MCF 10A (cell line): ENCODE data around the gene CAPN9. TPM values are rescaled to one million over a fixed set of nuclear protein-coding genes. Genes with fewer than 3 reads are reported as not detected.
"Not testable (repeated sequence)": the region's sequence is repeated elsewhere in the genome, so short reads cannot be mapped to it uniquely, and the experiment has no call there.

Experiments used
- Bru-seq: library from RNA; stranded (reverse); fragments of 400-500 nt; gene quantifications from one replicate; lab custom pipeline; 2021; lab: Mats Ljungman, UMichigan
- BruChase-seq, 2 experiments: library from RNA; stranded (reverse); fragments of 400-500 nt; gene quantifications; one replicate each; lab custom pipeline; 2021; lab: Mats Ljungman, UMichigan
- BruUV-seq: library from RNA; stranded (reverse); fragments of 400-500 nt; replicated peaks from 2 replicates; lab custom pipeline; 2021; lab: Mats Ljungman, UMichigan
- CTCF ChIA-PET: fragments of 300-600 bp; sonication (Branson Sonifier 250); formaldehyde crosslinking; extraction: SDS; loops from one replicate; lab custom pipeline; 2021; ENCODE audit warnings: antibody characterized with exemption, inconsistent platforms; lab: Yijun Ruan, JAX
- POLR2A ChIA-PET: fragments of 300-600, 350-650 bp; sonication (Branson Sonifier 250); formaldehyde crosslinking; extraction: SDS; loops from one replicate; lab custom pipeline; 2020; ENCODE audit warnings: antibody characterized with exemption, inconsistent platforms; lab: Yijun Ruan, JAX
- DNase-seq: peaks from one replicate; pipeline ENCODE4 v3.0.0-alpha.2; 2018; ENCODE audit not compliant: unreplicated experiment
- H3K27ac Mint-ChIP-seq: one replicate; pipeline ENCODE4 v1.8.0; 2022; ENCODE audit warnings: mild to moderate bottlenecking, low read depth, mixed read lengths; ENCODE audit not compliant: unreplicated experiment
- H3K27me3 Mint-ChIP-seq: one replicate; pipeline ENCODE4 v1.8.0; 2022; ENCODE audit warnings: mixed read lengths; ENCODE audit not compliant: insufficient read depth, unreplicated experiment
- H3K36me3 Mint-ChIP-seq: one replicate; pipeline ENCODE4 v1.8.0; 2022; ENCODE audit warnings: mild to moderate bottlenecking, moderate library complexity, mixed read lengths; ENCODE audit not compliant: insufficient read depth, unreplicated experiment
- H3K4me1 Mint-ChIP-seq: one replicate; pipeline ENCODE4 v1.8.0; 2022; ENCODE audit warnings: mixed read lengths; ENCODE audit not compliant: insufficient read depth, unreplicated experiment
- H3K4me3 Mint-ChIP-seq: one replicate; pipeline ENCODE4 v1.8.0; 2022; ENCODE audit warnings: mild to moderate bottlenecking, moderate library complexity, mixed read lengths; ENCODE audit not compliant: unreplicated experiment
- H3K9me3 Mint-ChIP-seq: one replicate; pipeline ENCODE4 v1.8.0; 2022; ENCODE audit warnings: mixed read lengths; ENCODE audit not compliant: unreplicated experiment
- intact Hi-C: fragments of 100-400 bp; cut with micrococcal nuclease; formaldehyde crosslinking; loops from 2 replicates; pipeline ENCODE4 v1.14.1; 2022
- long read RNA-seq: library from polyadenylated mRNA; stranded (forward); transcript quantifications from one replicate; pipeline ENCODE4 v2.0.0, GENCODE V29; 2022
- total RNA-seq: library from RNA; stranded (reverse); gene quantifications from 2 replicates; pipeline ENCODE4 v1.2.3, GENCODE V29; 2022
- TF ChIP-seq, protein P1 (sequence below): fragments of 200-600 bp; IDR thresholded peaks from one replicate; pipeline ENCODE4 v1.8.0; 2022; ENCODE audit warnings: antibody characterized with exemption, mild to moderate bottlenecking; ENCODE audit not compliant: unreplicated experiment

CAPN9 gene
- total RNA-seq (not detected in 2 replicates), Bru-seq, nascent RNA (not detected), BruChase-seq, experiment 1, labeled RNA remaining after a 6-hour chase (not detected), BruChase-seq, experiment 2, labeled RNA remaining after a 2-hour chase (not detected)
- long read RNA-seq = 0 reads

DNA sequence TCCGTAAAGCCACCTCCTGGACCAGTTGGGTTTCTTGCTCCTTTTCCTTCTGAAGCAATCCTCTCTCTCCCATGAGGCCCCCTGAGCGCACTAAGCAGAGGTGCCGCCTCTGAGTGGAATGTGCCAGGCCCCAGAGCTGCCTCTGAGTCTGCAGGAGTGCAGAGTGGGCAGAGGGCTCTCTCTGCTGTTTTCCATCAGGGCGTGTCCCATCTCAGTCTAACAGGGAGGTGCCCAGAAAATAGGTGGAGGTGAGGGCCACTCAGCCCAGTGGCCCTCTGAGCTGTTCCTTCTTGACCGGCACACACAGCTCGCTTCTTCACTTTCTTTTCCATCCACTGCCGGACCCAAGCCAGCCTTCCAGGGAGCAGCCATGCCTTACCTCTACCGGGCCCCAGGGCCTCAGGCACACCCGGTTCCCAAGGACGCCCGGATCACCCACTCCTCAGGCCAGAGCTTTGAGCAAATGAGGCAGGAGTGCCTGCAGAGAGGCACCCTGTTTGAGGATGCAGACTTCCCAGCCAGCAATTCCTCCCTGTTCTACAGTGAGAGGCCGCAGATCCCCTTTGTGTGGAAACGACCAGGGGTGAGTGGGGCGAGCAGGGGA is at the start of gene CAPN9:
CAPN9 (plus strand) TSS at position 262 of the 604 bp plus-strand sequence; CDS start at position 371, 109 bp downstream.
- no peak within 1 kb of the TSS for H3K27ac Mint-ChIP-seq
- H3K27me3 Mint-ChIP-seq = no peaks in the 10 kb centered on the region
- TF ChIP-seq, protein P1, sequence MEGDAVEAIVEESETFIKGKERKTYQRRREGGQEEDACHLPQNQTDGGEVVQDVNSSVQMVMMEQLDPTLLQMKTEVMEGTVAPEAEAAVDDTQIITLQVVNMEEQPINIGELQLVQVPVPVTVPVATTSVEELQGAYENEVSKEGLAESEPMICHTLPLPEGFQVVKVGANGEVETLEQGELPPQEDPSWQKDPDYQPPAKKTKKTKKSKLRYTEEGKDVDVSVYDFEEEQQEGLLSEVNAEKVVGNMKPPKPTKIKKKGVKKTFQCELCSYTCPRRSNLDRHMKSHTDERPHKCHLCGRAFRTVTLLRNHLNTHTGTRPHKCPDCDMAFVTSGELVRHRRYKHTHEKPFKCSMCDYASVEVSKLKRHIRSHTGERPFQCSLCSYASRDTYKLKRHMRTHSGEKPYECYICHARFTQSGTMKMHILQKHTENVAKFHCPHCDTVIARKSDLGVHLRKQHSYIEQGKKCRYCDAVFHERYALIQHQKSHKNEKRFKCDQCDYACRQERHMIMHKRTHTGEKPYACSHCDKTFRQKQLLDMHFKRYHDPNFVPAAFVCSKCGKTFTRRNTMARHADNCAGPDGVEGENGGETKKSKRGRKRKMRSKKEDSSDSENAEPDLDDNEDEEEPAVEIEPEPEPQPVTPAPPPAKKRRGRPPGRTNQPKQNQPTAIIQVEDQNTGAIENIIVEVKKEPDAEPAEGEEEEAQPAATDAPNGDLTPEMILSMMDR = no peak
- ChIA-PET CTCF (interaction anchor here (0.8 kb wide), 1 partner anchor 20 kb away, joined by 3 read pairs; no protein-coding TSS in a partner anchor), POLR2A (interaction anchor here (0.7 kb wide), 1 partner anchor 1024 kb away, joined by 3 read pairs; no protein-coding TSS in a partner anchor)
- no peak for DNase-seq
- H3K4me3 Mint-ChIP-seq = no peak within 1 kb of the TSS
- BruUV-seq = no TSS peak
- intact Hi-C loops = no loop called here
- no peaks in the 10 kb centered on the region for H3K36me3 Mint-ChIP-seq
- no peaks in the 10 kb centered on the region for H3K4me1 Mint-ChIP-seq
- H3K9me3 Mint-ChIP-seq = no peaks in the 10 kb centered on the region

DNA sequence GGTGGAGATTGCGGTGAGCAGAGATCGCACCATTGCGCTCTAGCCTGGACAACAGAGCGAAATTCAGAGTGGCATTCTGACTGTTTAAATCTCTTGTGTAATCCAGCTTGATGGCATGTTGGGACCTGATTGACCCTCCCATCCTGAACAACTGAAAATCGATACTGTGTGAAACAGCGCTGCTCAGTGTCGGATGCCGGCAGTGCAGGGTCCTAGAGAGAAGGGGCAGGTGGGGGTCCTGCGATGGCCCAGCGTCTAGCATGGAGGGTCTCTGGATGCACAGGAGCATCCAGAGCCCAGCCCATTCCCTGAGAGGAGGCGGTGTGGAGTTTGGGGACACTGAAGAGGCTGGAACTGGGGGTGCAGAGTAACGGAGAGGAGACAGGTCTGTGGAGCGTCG is 49.1 kb upstream of the CAPN9 start:
- Mint-ChIP-seq H3K4me1 (no peaks in the 10 kb centered on the region), H3K36me3 (peaks cover 16% of the 10 kb centered on the region), H3K4me3 (no peak overlapping the region), H3K27me3 (peaks cover 14% of the 10 kb centered on the region), H3K27ac (no peak overlapping the region), H3K9me3 (no peaks in the 10 kb centered on the region)
- POLR2A ChIA-PET = interaction anchor here (0.6 to 1.2 kb wide), 2 partner anchors 219 to 1340 kb away, joined by 4 to 5 read pairs; no protein-coding TSS in a partner anchor
- DNase-seq = no peak
- BruUV-seq = no TSS peak
- TF ChIP-seq, protein P1 = no peak
- CTCF ChIA-PET = interaction anchor here (0.6 to 1.4 kb wide), 4 partner anchors 15 to 131 kb away, joined by 3 to 4 read pairs (median 4); partner anchors contain the start of gene COG2
- intact Hi-C loops = no loop called here

- H3K9me3 Mint-ChIP-seq, H3K4me3 Mint-ChIP-seq, DNase-seq, H3K4me1 Mint-ChIP-seq, H3K27ac Mint-ChIP-seq, BruUV-seq, H3K36me3 Mint-ChIP-seq, intact Hi-C loops: not testable (repeated sequence)
- peaks cover 14% of the 10 kb centered on the region for H3K27me3 Mint-ChIP-seq
- ChIA-PET CTCF (interaction anchor here (1.0 kb wide), 1 partner anchor 16 kb away, joined by 4 read pairs; no protein-coding TSS in a partner anchor), POLR2A (interaction anchor here (1.1 to 1.2 kb wide), 2 partner anchors 11 to 218 kb away, joined by 3 to 4 read pairs; no protein-coding TSS in a partner anchor)
Measured at GRCh38 chr1:230698964-230699363, 48.2 kb upstream of the CAPN9 start.

DNA sequence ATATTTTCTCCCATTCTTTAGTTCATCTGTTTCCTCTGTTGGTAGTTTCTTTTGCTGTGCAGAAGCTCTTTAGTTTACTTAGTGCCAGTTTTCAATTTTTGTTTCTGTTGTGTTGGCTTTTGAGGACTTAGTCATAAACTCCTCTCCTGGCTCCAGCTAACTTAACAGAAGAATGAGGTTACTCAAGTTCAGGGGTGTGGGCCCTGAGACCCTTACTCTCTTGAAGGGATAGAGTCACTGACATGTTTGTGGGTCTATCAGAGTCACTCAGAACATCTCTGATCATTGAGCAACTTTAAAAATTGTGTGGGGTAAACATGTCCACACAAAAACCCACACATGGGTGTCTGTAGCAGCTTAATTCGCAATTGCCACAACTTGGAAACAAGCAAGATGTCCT is 47.5 kb upstream of the CAPN9 start:
- Mint-ChIP-seq H3K27me3 (peaks cover 14% of the 10 kb centered on the region), H3K4me1 (no peaks in the 10 kb centered on the region), H3K9me3 (no peaks in the 10 kb centered on the region), H3K4me3 (no peak overlapping the region), H3K27ac (no peak overlapping the region), H3K36me3 (peaks cover under 1% of the 10 kb centered on the region)
- POLR2A ChIA-PET = interaction anchor here (1.1 kb wide), 1 partner anchor 12 kb away, joined by 3 read pairs; no protein-coding TSS in a partner anchor
- CTCF ChIA-PET = interaction anchor here (0.6 kb wide), 1 partner anchor 58 kb away, joined by 3 read pairs; the partner anchor contains the start of gene COG2
- BruUV-seq = no TSS peak
- intact Hi-C loops = no loop called here
- TF ChIP-seq, protein P1 = no peak
- DNase-seq = no peak
